ENCODE results near the gene STK38. TPM values are rescaled to one million over a fixed set of nuclear protein-coding genes. Genes with fewer than 3 reads are reported as not detected.

Gene STK38
- total and polyA plus RNA-seq, 2 donors (not counting 1 experiment from before 2014, with no cell fraction given): 26.9 to 42.6 TPM

DNA sequence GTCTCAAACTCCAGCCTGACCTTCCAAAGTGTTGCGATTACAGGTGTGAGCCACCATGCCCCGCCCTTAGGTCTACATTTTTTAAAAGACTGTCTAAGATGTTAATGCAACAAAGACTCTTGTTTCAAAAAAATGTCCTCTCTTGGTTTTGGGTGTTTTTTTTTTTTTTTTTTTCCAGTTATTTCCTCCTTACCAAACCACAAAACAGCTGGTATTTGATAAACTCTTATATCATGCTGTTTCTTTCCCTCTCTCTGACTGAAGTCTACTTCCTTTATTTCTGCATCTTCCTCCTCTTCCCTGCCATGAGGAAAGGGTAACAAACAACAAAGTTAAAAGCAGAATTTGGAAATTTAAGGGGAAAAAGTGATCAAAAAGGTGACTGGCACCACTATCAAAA, 21.2 kb downstream of the STK38 start:
- Histone ChIP-seq H3K27me3 (ENCODE audit: control insufficient read depth, insufficient read depth, low read length) (no peaks in the 10 kb centered on the region), H2AFZ (ENCODE audit: low read length) (no peak overlapping the region), H3K4me2 (ENCODE audit: extremely low read depth, insufficient read depth, low read length) (no peak overlapping the region), H3K9me3 (ENCODE audit: control insufficient read depth, insufficient read depth, low read depth, low read length) (no peaks in the 10 kb centered on the region), H3K4me1 (ENCODE audit: control insufficient read depth, extremely low read depth, insufficient read depth, low read length) (no peaks in the 10 kb centered on the region), H4K20me1 (ENCODE audit: control insufficient read depth, extremely low read depth, insufficient read depth, low read length) (no peaks in the 10 kb centered on the region), H3K4me3 (replicated peaks in 1 of 4; ENCODE audit: control extremely low read depth in 1 of 4, insufficient read depth in 1 of 4, low read depth in 3 of 4, low read length in 4 of 4) (no peak overlapping the region), H3K9ac (ENCODE audit: insufficient read depth, low read length) (no peak overlapping the region), H3K36me3 (ENCODE audit: control insufficient read depth, insufficient read depth, low read length) (peaks cover 7% of the 10 kb centered on the region), H3K27ac (ENCODE audit: insufficient read depth, low read length) (no peak overlapping the region), H3K79me2 (ENCODE audit: control insufficient read depth, insufficient read depth, low read length) (peaks cover 3% of the 10 kb centered on the region)
- TF ChIP-seq, protein P1, sequence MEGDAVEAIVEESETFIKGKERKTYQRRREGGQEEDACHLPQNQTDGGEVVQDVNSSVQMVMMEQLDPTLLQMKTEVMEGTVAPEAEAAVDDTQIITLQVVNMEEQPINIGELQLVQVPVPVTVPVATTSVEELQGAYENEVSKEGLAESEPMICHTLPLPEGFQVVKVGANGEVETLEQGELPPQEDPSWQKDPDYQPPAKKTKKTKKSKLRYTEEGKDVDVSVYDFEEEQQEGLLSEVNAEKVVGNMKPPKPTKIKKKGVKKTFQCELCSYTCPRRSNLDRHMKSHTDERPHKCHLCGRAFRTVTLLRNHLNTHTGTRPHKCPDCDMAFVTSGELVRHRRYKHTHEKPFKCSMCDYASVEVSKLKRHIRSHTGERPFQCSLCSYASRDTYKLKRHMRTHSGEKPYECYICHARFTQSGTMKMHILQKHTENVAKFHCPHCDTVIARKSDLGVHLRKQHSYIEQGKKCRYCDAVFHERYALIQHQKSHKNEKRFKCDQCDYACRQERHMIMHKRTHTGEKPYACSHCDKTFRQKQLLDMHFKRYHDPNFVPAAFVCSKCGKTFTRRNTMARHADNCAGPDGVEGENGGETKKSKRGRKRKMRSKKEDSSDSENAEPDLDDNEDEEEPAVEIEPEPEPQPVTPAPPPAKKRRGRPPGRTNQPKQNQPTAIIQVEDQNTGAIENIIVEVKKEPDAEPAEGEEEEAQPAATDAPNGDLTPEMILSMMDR (conservative IDR thresholded peaks at IDR 0.05 in 1 of 2, IDR thresholded peaks at IDR 0.05 in 1 of 2; ENCODE audit: low read depth in 1 of 2, low read length in 2 of 2): no peak
- TF ChIP-seq EZH2 (IDR thresholded peaks at IDR 0.05; ENCODE audit: low read length, missing control alignments): no peak
- DNase-seq (ENCODE audit: low read depth in 2 of 2): no peak

DNA sequence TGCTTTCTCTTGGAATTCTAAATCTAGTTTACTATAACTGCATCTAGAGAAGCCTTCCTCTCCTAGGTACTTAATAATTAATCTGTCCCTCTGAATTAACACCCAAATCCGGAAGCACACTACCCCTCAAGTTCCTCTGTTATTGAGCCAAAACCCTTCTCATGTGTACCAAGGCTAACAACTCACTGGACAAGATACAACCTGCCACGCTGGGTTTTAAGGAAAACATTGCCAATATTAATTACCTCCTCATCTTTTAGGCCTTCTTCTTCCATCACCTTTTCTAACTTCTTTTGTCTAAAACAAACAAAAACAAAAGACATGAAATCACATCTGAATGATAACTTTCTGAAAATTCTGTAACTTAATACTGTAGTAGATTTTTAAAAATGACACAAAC, 21.9 kb downstream of the STK38 start:
- Histone ChIP-seq H3K27me3 (ENCODE audit: control insufficient read depth, insufficient read depth, low read length) (no peaks in the 10 kb centered on the region), H4K20me1 (ENCODE audit: control insufficient read depth, extremely low read depth, insufficient read depth, low read length) (no peaks in the 10 kb centered on the region), H3K27ac (ENCODE audit: insufficient read depth, low read length) (no peak overlapping the region), H3K4me2 (ENCODE audit: extremely low read depth, insufficient read depth, low read length) (no peak overlapping the region), H2AFZ (ENCODE audit: low read length) (no peak overlapping the region), H3K79me2 (ENCODE audit: control insufficient read depth, insufficient read depth, low read length) (peaks cover 3% of the 10 kb centered on the region), H3K4me3 (replicated peaks in 1 of 4; ENCODE audit: control extremely low read depth in 1 of 4, insufficient read depth in 1 of 4, low read depth in 3 of 4, low read length in 4 of 4) (no peak overlapping the region), H3K4me1 (ENCODE audit: control insufficient read depth, extremely low read depth, insufficient read depth, low read length) (no peaks in the 10 kb centered on the region), H3K9me3 (ENCODE audit: control insufficient read depth, insufficient read depth, low read depth, low read length) (no peaks in the 10 kb centered on the region), H3K36me3 (ENCODE audit: control insufficient read depth, insufficient read depth, low read length) (peaks cover 7% of the 10 kb centered on the region), H3K9ac (ENCODE audit: insufficient read depth, low read length) (no peak overlapping the region)
- TF ChIP-seq, protein P1 (conservative IDR thresholded peaks at IDR 0.05 in 1 of 2, IDR thresholded peaks at IDR 0.05 in 1 of 2; ENCODE audit: low read depth in 1 of 2, low read length in 2 of 2): no peak
- no peak for TF ChIP-seq EZH2 (IDR thresholded peaks at IDR 0.05; ENCODE audit: low read length, missing control alignments)
- DNase-seq (ENCODE audit: low read depth in 2 of 2): no peak

DNA sequence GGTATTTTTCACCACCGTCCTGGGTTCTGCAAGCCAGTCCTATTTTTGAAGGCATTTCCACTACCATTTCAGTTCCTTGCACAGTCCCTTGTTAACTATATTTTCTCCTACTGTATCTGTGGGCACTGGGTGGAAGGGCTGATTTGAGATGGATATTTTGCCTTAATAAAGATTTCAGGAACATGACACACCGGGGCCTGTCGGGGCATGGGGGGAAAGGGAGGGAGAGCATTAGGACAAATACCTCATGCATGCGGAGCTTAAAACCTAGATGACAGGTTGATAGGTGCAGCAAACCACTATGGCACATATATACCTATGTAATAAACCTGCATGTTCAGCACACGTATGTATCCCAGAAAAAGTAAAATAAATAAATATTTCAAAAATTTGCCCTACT, 22.4 kb downstream of the STK38 start:
- Histone ChIP-seq H3K27ac (ENCODE audit: insufficient read depth, low read length) (no peak overlapping the region), H2AFZ (ENCODE audit: low read length) (no peak overlapping the region), H3K9ac (ENCODE audit: insufficient read depth, low read length) (no peak overlapping the region), H3K27me3 (ENCODE audit: control insufficient read depth, insufficient read depth, low read length) (no peaks in the 10 kb centered on the region), H3K4me3 (replicated peaks in 1 of 4; ENCODE audit: control extremely low read depth in 1 of 4, insufficient read depth in 1 of 4, low read depth in 3 of 4, low read length in 4 of 4) (no peak overlapping the region), H3K4me1 (ENCODE audit: control insufficient read depth, extremely low read depth, insufficient read depth, low read length) (no peaks in the 10 kb centered on the region), H4K20me1 (ENCODE audit: control insufficient read depth, extremely low read depth, insufficient read depth, low read length) (no peaks in the 10 kb centered on the region), H3K9me3 (ENCODE audit: control insufficient read depth, insufficient read depth, low read depth, low read length) (no peaks in the 10 kb centered on the region), H3K4me2 (ENCODE audit: extremely low read depth, insufficient read depth, low read length) (no peak overlapping the region), H3K36me3 (ENCODE audit: control insufficient read depth, insufficient read depth, low read length) (peaks cover 7% of the 10 kb centered on the region), H3K79me2 (ENCODE audit: control insufficient read depth, insufficient read depth, low read length) (peaks cover 3% of the 10 kb centered on the region)
- no peak for TF ChIP-seq EZH2 (IDR thresholded peaks at IDR 0.05; ENCODE audit: low read length, missing control alignments)
- TF ChIP-seq, protein P1 (conservative IDR thresholded peaks at IDR 0.05 in 1 of 2, IDR thresholded peaks at IDR 0.05 in 1 of 2; ENCODE audit: low read depth in 1 of 2, low read length in 2 of 2): no peak
- no peak for DNase-seq (ENCODE audit: low read depth in 2 of 2)
